Ovary (tissue), 3 donors: ENCODE results near the gene ASTL.

Experiments
- EP300 ChIP-seq: sonication (generic); formaldehyde crosslinking; IDR thresholded peaks from one replicate; pipeline ENCODE4 v1.6.1; 2017; ENCODE audit warnings: antibody characterized with exemption
- POLR2A ChIP-seq: fragments of 450-650 bp; IDR thresholded peaks from one replicate; pipeline ENCODE4 v1.6.1; 2017; ENCODE audit warnings: antibody characterized with exemption, mild to moderate bottlenecking, moderate library complexity
- TF ChIP-seq, protein P1 (sequence below), 3 donors: fragments of 450-650 bp in 2 of 3; fragments of 200-600 bp in 1 of 3; IDR thresholded peaks; one replicate each; pipeline versions ENCODE4 v1.5.1 to v1.8.0; 2016 to 2022; ENCODE audit warnings: antibody characterized with exemption in 3 of 3, mild to moderate bottlenecking in 1 of 3
- donor health status: DM: no; HTN: no; CAD: no.

DNA sequence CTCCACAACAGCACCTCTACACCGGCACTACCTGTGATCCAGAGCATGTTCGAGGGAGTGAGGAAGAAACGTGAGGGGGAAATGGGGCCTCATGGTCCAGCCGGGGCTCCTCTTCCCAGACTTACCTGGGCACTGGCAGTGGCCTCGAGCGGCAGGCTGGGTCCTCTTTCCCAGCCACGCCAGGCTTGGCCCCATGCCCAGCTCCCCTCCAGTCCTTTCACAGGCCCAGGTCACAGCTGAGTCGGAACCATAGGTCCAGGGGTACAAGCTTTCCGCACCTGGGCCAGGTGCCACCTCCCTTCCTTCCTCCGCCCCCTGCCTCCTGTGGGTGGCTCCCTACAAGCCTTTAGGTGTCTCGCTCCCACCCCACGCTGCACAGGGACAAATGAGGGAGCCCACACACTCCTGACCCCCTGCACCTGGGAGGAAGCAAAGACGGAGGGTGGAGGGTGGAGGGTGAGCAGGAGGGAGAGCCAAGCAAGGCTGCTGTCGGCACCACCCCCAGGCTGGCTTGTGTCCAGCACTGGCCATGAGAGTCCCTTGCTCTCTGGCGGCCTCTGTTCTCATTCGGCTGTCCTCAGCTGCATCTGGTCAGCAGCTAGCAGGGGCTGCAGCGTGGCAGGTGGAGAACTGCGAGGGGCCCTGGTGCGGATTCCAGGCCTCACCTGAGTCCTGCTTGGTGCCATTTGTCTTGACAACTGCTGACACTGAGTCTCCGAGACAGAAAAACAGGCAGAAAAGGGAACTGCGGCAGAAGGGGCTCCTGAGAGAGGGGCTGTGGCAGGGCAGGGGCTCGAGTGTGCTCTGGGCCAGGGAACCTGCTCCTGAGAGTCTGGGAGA, 48.7 kb downstream of the ASTL start:
- TF ChIP-seq, protein P1, sequence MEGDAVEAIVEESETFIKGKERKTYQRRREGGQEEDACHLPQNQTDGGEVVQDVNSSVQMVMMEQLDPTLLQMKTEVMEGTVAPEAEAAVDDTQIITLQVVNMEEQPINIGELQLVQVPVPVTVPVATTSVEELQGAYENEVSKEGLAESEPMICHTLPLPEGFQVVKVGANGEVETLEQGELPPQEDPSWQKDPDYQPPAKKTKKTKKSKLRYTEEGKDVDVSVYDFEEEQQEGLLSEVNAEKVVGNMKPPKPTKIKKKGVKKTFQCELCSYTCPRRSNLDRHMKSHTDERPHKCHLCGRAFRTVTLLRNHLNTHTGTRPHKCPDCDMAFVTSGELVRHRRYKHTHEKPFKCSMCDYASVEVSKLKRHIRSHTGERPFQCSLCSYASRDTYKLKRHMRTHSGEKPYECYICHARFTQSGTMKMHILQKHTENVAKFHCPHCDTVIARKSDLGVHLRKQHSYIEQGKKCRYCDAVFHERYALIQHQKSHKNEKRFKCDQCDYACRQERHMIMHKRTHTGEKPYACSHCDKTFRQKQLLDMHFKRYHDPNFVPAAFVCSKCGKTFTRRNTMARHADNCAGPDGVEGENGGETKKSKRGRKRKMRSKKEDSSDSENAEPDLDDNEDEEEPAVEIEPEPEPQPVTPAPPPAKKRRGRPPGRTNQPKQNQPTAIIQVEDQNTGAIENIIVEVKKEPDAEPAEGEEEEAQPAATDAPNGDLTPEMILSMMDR (IDR thresholded peaks at IDR 0.05), result no peak
- no peak for TF ChIP-seq POLR2A
- TF ChIP-seq EP300, result no peak
